OCI-LY7 (cell line): ENCODE data around the gene VIT. TPM values are rescaled to one million over a fixed set of nuclear protein-coding genes. Genes with fewer than 3 reads are reported as not detected.

ENCODE experiments used
- BruUV-seq: library from RNA; stranded (reverse); fragments of 400-500 nt; replicated peaks from 2 replicates; lab custom pipeline; 2021; lab: Mats Ljungman, UMichigan
- CTCF ChIA-PET: fragments of 300-600 bp; sonication (Branson Sonifier 250); formaldehyde crosslinking; loops from one replicate; lab custom pipeline; 2022; ENCODE audit warnings: antibody characterized with exemption; ENCODE audit not compliant: unreplicated experiment; lab: Charles Lee
- POLR2A ChIA-PET: fragments of 300-600 bp; sonication (Branson Sonifier 250); formaldehyde crosslinking; loops from one replicate; lab custom pipeline; 2022; ENCODE audit warnings: antibody characterized with exemption; lab: Charles Lee
- DNase-seq: peaks from one replicate; pipeline ENCODE4 v3.0.0-alpha.2; 2015; ENCODE audit warnings: low spot score
- H2AFZ ChIP-seq: fragments of 200-600 bp; sonication (generic), shearing (Covaris generic); 2 replicates; pipeline ENCODE4 v1.6.1; 2014; ENCODE audit warnings: mild to moderate bottlenecking, antibody characterized with exemption, low read length, moderate library complexity
- H3K27ac ChIP-seq: fragments of 200-600 bp; sonication (generic); 2 replicates; pipeline ENCODE4 v1.5.1; 2014; ENCODE audit warnings: mixed run types, low read depth, mild to moderate bottlenecking, moderate library complexity, low read length, inconsistent platforms; ENCODE audit not compliant: poor library complexity, severe bottlenecking
- H3K36me3 ChIP-seq: fragments of 200-600 bp; sonication (generic); 2 replicates; pipeline ENCODE4 v1.6.1; 2014; ENCODE audit warnings: mild to moderate bottlenecking, antibody characterized with exemption, low read length, moderate library complexity, mixed read lengths; ENCODE audit not compliant: insufficient read depth
- H3K4me1 ChIP-seq: fragments of 200-600 bp; sonication (generic); 2 replicates; pipeline ENCODE4 v1.5.1; 2014; ENCODE audit warnings: mild to moderate bottlenecking, low read length; ENCODE audit not compliant: insufficient read depth, poor library complexity, severe bottlenecking
- H3K4me2 ChIP-seq: fragments of 200-600 bp; sonication (generic); 2 replicates; pipeline ENCODE4 v1.6.1; 2014; ENCODE audit warnings: mild to moderate bottlenecking, low read length
- H3K4me3 ChIP-seq: fragments of 200-600 bp; sonication (generic); 2 replicates; pipeline ENCODE4 v1.5.1; 2014; ENCODE audit warnings: mild to moderate bottlenecking, low read depth, low read length; ENCODE audit not compliant: poor library complexity, severe bottlenecking
- H3K79me2 ChIP-seq: fragments of 200-600 bp; sonication (generic); 2 replicates; pipeline ENCODE4 v1.6.1; 2016; ENCODE audit warnings: low read depth, mild to moderate bottlenecking, low read length, moderate library complexity, mixed read lengths; ENCODE audit not compliant: insufficient read depth
- H3K9me2 ChIP-seq: fragments of 200-600 bp; sonication (generic); 2 replicates; pipeline ENCODE4 v1.6.1; 2016; ENCODE audit warnings: mild to moderate bottlenecking, low read length, mixed read lengths; ENCODE audit not compliant: insufficient read depth
- H3K9me3 ChIP-seq: fragments of 200-600 bp; sonication (generic); 2 replicates; pipeline ENCODE4 v1.6.1; 2014; ENCODE audit warnings: mild to moderate bottlenecking, mixed run types, low read length, mixed read lengths
- H4K20me1 ChIP-seq: fragments of 200-600 bp; sonication (generic); 2 replicates; pipeline ENCODE4 v1.6.1; 2014; ENCODE audit warnings: mild to moderate bottlenecking, antibody characterized with exemption, low read length, moderate library complexity, mixed read lengths; ENCODE audit not compliant: insufficient read depth
- EZH2phosphoT487 ChIP-seq: fragments of 200-600 bp; sonication (generic); IDR thresholded peaks from 2 replicates; pipeline ENCODE4 v1.6.1; 2018; ENCODE audit warnings: low read depth, borderline replicate concordance, mild to moderate bottlenecking, mixed run types, antibody characterized with exemption, low read length, moderate library complexity, mixed read lengths
- intact Hi-C: fragments of 100-400 bp; cut with micrococcal nuclease; formaldehyde crosslinking; loops from one replicate; pipeline ENCODE4 v1.10.0; 2022; ENCODE audit not compliant: unreplicated experiment
- total RNA-seq, 2 experiments: library from RNA; depleted of rRNA in 1 of 2; stranded (reverse); fragments of >200 nt in 1 of 2; shearing (Covaris generic) in 1 of 2; gene quantifications; 2 replicates each; pipeline ENCODE4 v1.2.3, GENCODE V29; 2014 to 2022
- TF ChIP-seq, protein P1 (sequence below): fragments of 200-600 bp; sonication (generic); conservative IDR thresholded peaks from 2 replicates; pipeline ENCODE4 v1.5.1; 2014; ENCODE audit warnings: mild to moderate bottlenecking, antibody characterized with exemption, low read length, moderate library complexity, mixed read lengths

Gene VIT
- total RNA-seq, 2 experiments from 2014 or later = not detected

DNA sequence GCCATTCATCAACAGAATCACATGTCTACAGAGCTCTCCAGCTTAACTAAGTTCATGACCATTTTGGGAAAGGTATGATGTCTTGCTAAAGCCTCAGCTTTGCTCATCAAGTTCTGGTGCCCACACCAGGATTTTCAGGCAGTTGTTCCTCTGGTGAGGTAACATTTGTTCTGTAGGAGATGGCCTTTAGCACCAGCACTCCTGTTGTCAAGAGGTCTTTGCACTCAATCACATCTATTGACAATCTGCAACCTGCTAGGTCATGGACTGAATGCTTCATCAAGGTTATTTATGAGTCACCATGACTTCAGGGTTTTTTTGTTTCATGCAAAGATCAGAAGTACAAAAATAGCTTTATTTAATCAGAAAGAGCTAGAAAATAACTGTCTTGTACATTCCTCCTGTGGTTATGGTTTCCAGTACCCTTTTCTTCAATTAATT lies 36.6 kb upstream of the VIT start:
- Histone ChIP-seq H3K4me1 (no peaks in the 10 kb centered on the region), H2AFZ (no peak overlapping the region), H3K27ac (no peak overlapping the region), H3K4me3 (no peak overlapping the region), H4K20me1 (no peaks in the 10 kb centered on the region), H3K9me2 (no peaks in the 10 kb centered on the region), H3K9me3 (no peaks in the 10 kb centered on the region), H3K36me3 (no peaks in the 10 kb centered on the region), H3K79me2 (no peaks in the 10 kb centered on the region), H3K4me2 (no peak overlapping the region)
- CTCF ChIA-PET = no interaction called here
- DNase-seq = no peak
- no TSS peak for BruUV-seq
- intact Hi-C loops = no loop called here
- no peak for TF ChIP-seq EZH2phosphoT487
- TF ChIP-seq, protein P1, sequence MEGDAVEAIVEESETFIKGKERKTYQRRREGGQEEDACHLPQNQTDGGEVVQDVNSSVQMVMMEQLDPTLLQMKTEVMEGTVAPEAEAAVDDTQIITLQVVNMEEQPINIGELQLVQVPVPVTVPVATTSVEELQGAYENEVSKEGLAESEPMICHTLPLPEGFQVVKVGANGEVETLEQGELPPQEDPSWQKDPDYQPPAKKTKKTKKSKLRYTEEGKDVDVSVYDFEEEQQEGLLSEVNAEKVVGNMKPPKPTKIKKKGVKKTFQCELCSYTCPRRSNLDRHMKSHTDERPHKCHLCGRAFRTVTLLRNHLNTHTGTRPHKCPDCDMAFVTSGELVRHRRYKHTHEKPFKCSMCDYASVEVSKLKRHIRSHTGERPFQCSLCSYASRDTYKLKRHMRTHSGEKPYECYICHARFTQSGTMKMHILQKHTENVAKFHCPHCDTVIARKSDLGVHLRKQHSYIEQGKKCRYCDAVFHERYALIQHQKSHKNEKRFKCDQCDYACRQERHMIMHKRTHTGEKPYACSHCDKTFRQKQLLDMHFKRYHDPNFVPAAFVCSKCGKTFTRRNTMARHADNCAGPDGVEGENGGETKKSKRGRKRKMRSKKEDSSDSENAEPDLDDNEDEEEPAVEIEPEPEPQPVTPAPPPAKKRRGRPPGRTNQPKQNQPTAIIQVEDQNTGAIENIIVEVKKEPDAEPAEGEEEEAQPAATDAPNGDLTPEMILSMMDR = no peak
- POLR2A ChIA-PET = interaction anchor here (1.0 kb wide), 1 partner anchor 85 kb away, joined by 3 read pairs; no protein-coding TSS in a partner anchor

DNA sequence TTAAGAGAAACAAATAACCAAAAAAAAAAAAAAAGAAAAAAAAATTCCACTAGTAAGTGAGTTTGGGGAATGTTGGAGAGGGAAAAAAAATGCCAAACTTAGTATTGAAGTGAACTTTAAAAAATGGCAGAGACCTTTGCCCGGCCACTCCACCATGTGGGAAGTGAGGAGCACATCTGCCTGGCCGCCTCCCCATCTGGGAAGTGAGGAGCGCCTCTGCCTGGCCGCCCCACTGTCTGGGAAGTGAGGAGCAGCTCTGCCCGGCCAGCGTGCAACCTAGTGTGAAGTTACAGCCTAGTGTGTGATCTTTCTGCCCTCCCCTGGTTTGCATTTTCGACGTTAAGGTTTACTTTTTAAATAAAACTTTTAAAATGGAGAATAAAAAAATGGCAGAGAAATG lies 33.9 kb upstream of the VIT start:
- Histone ChIP-seq H4K20me1 (no peaks in the 10 kb centered on the region), H3K9me3 (no peaks in the 10 kb centered on the region), H3K4me2 (no peak overlapping the region), H3K4me3 (no peak overlapping the region), H2AFZ (no peak overlapping the region), H3K27ac (no peak overlapping the region), H3K36me3 (no peaks in the 10 kb centered on the region), H3K9me2 (no peaks in the 10 kb centered on the region), H3K79me2 (no peaks in the 10 kb centered on the region), H3K4me1 (no peaks in the 10 kb centered on the region)
- BruUV-seq = no TSS peak
- DNase-seq = no peak
- CTCF ChIA-PET = no interaction called here
- intact Hi-C loops = no loop called here
- TF ChIP-seq, protein P1 = no peak
- no peak for TF ChIP-seq EZH2phosphoT487
- POLR2A ChIA-PET = no interaction called here

DNA sequence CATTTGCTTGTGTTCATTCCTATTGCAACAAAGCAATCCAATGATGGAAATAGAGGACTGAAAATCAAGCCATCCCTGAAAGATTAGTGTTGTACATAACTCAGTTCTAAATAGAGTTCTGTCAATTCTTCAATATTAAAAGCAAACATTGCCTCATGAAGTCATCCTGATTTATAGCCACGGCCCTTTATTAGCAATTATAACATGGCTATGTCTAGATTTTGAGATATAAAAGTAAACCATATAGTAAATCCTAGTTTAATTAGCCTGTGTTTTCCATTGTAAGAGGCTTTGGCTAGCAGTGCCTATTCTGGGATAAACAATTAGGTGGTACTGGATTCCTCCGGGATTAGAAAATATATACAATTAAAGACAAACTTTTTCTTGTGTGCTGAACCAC lies 33.2 kb upstream of the VIT start:
- ChIA-PET POLR2A (no interaction called here), CTCF (no interaction called here)
- Histone ChIP-seq H3K9me3 (no peaks in the 10 kb centered on the region), H3K4me3 (no peak overlapping the region), H3K36me3 (no peaks in the 10 kb centered on the region), H3K79me2 (no peaks in the 10 kb centered on the region), H3K27ac (no peak overlapping the region), H2AFZ (no peak overlapping the region), H3K4me2 (no peak overlapping the region), H3K4me1 (no peaks in the 10 kb centered on the region), H4K20me1 (no peaks in the 10 kb centered on the region), H3K9me2 (no peaks in the 10 kb centered on the region)
- no TSS peak for BruUV-seq
- DNase-seq = no peak
- intact Hi-C loops = no loop called here
- TF ChIP-seq EZH2phosphoT487 = no peak
- TF ChIP-seq, protein P1 = no peak
